Skin epidermis (tissue), 12 donors: ENCODE results near the gene ZFAND3.

Experiments used
- H3K27ac ChIP-seq, 21 experiments: fragments of 200-600 bp; sonication (generic) in 11 of 21; one replicate each; pipeline ENCODE4 v1.5.0; 2020; ENCODE audit warnings: mild to moderate bottlenecking in 3 of 21, inconsistent platforms in 2 of 21, moderate library complexity in 2 of 21
- H3K4me3 ChIP-seq, 7 experiments: fragments of 200-600 bp; sonication (generic) in 2 of 7; one replicate each; pipeline ENCODE4 v1.5.0; 2020; ENCODE audit warnings: inconsistent platforms in 2 of 7, mild to moderate bottlenecking in 2 of 7, moderate library complexity in 1 of 7

ZFAND3 gene

DNA sequence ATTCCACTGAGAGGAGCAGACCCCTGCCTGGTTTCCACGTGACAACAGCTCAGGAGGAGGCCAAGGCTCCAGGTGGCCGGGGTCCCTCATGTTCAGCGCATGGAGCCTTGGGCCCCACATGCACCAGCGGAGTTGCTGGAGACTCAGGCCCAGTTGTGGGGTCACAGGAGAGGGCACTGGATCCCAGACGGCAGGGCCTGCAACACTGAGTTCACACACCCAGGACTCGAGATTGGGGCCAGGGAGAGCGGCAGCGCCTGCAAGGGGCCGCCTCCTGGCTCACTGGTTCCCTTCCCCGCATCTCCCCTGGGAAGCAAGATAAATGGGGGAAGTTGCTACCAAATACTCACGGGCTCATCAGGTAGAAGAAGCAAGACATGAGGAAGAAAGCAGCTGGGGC lies 348.1 kb downstream of the ZFAND3 start:
- Histone ChIP-seq H3K4me3 (no peak overlapping the region), H3K27ac (no peak overlapping the region)

DNA sequence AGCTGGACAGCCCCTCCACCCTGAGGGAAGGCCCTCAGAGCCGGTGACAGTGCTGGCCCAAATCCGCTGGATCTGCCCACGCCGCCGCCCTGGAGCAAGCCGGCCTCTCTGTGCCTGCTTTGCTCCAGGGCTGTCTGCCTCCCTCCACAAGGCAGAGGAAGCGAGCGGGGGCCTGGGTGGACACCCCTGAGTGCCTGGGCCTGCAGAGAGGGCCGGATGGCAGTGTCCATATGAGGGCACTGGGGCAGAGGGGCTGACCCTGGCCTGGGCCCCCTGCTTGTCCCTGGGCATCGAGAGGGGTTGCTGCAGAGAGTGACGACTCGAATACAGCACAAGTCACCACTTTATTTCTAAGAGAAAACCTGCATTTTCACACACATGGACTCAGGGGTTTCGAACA lies 348.6 kb downstream of the ZFAND3 start:
- no peak overlapping the region for H3K4me3 ChIP-seq
- no peak overlapping the region for H3K27ac ChIP-seq

DNA sequence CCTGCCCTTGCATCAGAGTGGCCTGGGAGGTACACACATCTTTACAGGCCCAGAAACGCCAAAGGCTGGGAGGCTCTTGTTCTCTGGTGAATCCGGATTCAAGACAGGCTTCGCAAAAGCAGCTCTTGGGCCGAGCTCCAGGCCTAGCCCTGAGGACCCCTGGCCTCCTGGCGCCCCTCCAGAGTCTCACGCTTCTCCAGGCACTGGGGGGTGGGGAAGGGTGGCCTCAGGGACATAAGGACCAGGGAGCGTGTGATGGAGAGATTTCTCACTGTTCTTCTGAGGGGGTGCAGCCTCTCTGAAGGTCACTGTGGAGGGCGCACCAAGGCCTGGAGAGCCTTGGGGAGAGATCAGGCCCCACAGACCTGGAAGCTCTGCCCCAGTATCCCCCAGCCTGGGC lies 349.2 kb downstream of the ZFAND3 start:
- H3K27ac ChIP-seq = no peak overlapping the region

GRCh38 chr6:38169221-38169976 lies 349.9 kb downstream of the ZFAND3 start:
- H3K27ac ChIP-seq = no peak overlapping the region
- H3K4me3 ChIP-seq = no peak overlapping the region

More for the DNA sequence above, 349.2 kb downstream of the ZFAND3 start:
- H3K4me3 ChIP-seq = no peak overlapping the region

DNA sequence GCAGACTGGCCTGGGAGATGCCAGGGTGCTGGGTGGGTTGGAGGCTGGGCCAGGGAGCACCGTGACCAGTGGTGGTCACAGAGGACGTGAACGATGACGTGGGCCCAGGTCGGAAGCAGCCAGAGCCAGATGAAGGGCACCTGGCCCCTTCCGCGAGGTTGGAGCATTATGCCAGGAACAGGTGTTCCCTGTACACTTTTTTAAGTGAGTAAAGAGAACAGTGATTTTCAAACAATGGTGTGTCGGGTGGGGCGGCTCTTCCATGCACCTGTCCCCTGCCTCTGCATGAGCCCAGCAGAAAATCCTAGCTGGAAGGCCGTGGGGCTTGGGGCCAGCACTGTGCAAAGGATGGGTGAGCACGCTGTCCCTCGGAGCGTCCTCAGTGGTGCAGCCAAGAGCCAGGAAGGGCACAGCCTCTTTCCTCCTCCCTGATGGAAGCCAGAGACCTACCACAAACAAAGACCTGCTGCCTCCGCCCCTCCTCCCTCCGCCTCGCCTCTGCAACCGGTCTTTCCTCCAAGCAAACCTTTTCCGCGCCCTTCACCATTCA lies 350.5 kb downstream of the ZFAND3 start:
- H3K4me3 ChIP-seq = no peak overlapping the region
- no peak overlapping the region for H3K27ac ChIP-seq

DNA sequence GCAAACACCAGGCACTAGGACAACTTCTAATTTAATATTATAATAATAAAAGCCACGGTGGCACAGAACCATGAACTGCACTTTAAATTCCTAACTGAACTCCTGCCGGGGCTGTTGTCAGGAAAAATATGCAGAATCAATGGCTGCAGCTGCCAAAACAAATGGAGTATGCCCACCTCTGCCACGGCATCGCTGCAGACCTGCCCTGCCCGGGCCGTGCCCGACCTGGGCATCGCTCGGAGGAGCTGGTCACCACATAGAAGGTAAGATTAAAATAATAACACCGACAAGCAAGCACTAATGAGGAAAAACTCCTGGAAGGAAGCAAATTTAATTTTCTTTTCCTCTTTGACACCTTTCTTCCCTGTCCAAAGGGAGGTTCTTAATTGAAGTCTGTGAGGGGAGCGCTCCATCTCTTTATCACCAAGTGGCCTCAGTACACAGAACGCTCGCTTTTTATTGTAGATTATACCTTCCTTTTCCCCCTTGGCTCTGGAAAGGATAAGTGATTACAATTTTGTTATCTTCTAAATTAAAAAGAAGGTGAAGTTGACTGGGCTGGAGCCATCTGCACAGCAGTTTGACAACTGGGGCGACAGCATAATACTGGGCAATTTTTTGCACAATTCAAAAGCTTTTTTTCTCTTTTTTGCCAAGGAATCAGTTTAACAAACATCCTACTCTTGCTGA lies 351.3 kb downstream of the ZFAND3 start:
- Histone ChIP-seq H3K4me3 (no peak overlapping the region), H3K27ac (no peak overlapping the region)

- H3K4me3 ChIP-seq = no peak overlapping the region
- no peak overlapping the region for H3K27ac ChIP-seq
Observed at GRCh38 chr6:38171997-38172738, 352.6 kb downstream of the ZFAND3 start.

GRCh38 chr6:38172739-38173410 lies 353.3 kb downstream of the ZFAND3 start:
- no peak overlapping the region for H3K4me3 ChIP-seq
- H3K27ac ChIP-seq = no peak overlapping the region

DNA sequence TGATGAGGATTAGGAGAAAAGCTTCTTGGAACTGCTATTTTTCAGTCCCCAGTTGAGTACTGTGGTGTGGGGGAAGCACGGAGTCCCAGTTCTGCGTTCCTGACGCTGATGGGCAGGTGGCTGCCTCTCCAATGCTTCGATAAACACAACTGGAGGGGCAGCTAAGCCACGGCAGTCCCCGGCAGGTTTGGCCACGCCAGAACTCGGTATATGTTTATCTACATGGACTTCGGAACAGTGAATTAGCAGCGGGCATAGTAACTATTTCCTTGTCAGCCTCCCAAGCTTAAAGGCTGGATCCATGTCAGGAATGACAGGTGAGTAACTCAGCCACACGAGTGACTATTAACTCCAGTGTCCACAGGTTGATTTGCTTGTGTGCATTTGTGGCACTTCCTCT lies 354.4 kb downstream of the ZFAND3 start:
- Histone ChIP-seq H3K27ac (no peak overlapping the region), H3K4me3 (no peak overlapping the region)

GRCh38 chr6:38174315-38174714 lies 354.8 kb downstream of the ZFAND3 start:
- H3K27ac ChIP-seq = no peak overlapping the region
- H3K4me3 ChIP-seq = no peak overlapping the region

DNA sequence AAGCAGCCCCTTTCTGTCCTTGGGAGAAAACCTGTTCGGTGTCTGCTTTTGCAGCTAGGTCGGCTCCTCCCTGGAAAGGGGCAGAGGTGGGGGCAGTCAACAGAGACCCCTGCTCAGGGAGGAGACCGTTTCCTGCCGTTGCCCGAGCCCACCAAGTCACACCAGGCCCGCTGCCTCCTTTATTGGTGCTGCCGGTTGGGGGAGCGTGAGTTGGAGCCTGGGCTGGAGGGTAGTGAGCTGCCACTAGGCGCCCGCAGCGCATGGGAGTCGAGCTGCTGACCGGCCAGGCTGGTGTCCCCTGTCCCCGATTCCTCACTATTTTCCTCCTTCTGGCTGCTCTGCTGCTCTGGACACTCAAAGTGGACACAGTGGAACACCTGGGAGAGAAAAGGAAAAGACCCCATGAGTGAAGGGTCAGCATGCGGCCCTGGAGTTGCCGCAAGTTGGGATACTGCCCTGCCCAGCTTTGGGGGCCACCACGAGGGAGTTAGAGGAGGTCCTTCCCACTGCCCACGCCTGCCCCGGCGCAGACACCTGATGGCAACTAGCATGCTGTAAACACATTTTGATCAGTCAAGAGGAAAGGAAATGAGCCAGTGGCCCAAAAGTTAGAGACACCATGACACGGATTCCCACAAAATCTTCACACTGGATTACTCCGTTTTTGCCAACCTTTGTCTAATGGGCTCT lies 355.4 kb downstream of the ZFAND3 start:
- no peak overlapping the region for H3K4me3 ChIP-seq
- no peak overlapping the region for H3K27ac ChIP-seq

GRCh38 chr6:38175786-38176185 lies 356.3 kb downstream of the ZFAND3 start:
- no peak overlapping the region for H3K4me3 ChIP-seq
- H3K27ac ChIP-seq = no peak overlapping the region

- H3K4me3 ChIP-seq = no peak overlapping the region
Observed at GRCh38 chr6:38176797-38177751, 357.5 kb downstream of the ZFAND3 start.

DNA sequence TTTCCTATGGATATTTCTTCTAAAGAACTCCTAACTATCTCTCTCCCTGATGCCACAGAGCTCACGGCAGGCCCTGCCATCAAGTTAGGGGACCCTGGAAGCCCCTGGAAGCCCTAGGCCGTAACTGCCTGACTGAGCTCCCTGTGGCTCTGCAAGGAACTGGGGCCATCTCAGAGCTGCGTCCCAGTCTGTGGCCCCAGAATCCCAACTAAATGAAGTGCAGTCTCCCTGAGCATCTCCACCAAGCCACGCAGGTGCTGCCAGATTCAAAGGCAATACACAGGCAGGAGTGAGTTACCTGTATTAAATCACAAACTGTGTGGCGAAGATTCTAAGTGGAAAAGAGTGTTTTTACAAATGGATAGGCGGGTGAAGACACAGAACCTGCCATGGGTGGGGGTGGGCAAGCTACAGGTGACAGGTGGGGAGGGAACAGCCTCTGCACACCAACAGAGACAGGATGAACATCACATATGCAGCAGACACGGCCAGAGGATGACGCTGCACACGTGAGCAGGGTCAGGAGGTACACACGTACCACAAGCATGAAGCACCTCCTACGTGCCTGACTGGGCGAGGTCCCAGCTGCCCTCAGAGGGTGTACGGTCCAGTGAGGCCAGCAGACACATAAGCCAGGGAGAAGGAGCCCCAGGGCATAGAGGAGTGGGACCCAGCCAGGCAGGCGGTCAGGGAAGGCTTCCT lies 358.5 kb downstream of the ZFAND3 start:
- Histone ChIP-seq H3K4me3 (no peak overlapping the region), H3K27ac (no peak overlapping the region)

More at GRCh38 chr6:38176797-38177751, 357.5 kb downstream of the ZFAND3 start:
- no peak overlapping the region for H3K27ac ChIP-seq

GRCh38 chr6:38178584-38178886 lies 359.0 kb downstream of the ZFAND3 start:
- Histone ChIP-seq H3K4me3 (no peak overlapping the region), H3K27ac (no peak overlapping the region)

- H3K27ac ChIP-seq = no peak overlapping the region
Observed at GRCh38 chr6:38179300-38179699, 359.8 kb downstream of the ZFAND3 start.

GRCh38 chr6:38179794-38180430 lies 360.4 kb downstream of the ZFAND3 start:
- H3K4me3 ChIP-seq = no peak overlapping the region
- H3K27ac ChIP-seq = no peak overlapping the region

More at GRCh38 chr6:38179300-38179699, 359.8 kb downstream of the ZFAND3 start:
- no peak overlapping the region for H3K4me3 ChIP-seq
